Cerebellar nuclear complex (tissue), 1 donor: ENCODE results near the gene STK11.
A peak's percentile ranks its signal among the peaks of the same experiment; 100 is the strongest.

Experiments used
- DNase-seq, 2 experiments: peaks; one replicate each; lab custom pipeline; 2025; lab: John Stamatoyannopoulos, UW

Gene STK11

GRCh38 chr19:1261798-1262622, 56.4 kb downstream of the STK11 start:
- DNase-seq: peak in 1 of 2 experiments; percentile 19

GRCh38 chr19:1262623-1263123, 57.1 kb downstream of the STK11 start:
- DNase-seq: no peak

GRCh38 chr19:1263188-1263587, 57.6 kb downstream of the STK11 start:
- no peak for DNase-seq

- no peak for DNase-seq
Measured at GRCh38 chr19:1264801-1265614, 59.4 kb downstream of the STK11 start.

GRCh38 chr19:1265615-1266128, 60.1 kb downstream of the STK11 start:
- no peak for DNase-seq

- DNase-seq: peak in 1 of 2 experiments; percentile 75
Measured at GRCh38 chr19:1266129-1266915, 60.7 kb downstream of the STK11 start.

DNA sequence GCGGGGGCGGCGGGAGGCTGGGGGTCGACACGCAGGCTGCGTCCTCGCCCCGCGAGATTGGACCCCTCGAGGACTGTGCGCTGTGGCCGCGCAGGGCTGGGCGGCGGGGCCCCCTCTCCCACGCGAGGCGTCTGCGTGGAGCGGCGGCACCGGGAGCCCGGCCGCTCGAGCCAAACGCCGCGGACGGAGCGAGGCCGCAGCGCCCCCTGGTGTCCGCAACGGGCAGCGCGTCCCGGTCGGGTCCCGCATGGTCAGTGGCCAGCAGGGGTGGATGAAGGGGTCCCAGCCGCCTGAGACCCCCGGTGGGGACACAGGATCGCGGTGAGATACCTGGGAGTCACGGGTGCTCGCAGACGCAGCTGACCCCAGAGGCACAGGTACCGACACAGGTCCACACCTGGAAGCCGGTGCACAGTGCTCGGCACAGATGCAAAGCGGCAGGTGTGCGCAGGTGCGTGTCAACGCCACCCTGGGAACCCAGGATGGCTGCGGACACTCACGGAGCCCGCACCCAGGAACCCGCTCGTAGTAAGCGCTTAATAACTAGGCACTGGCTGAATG, 61.4 kb downstream of the STK11 start:
- no peak for DNase-seq

DNA sequence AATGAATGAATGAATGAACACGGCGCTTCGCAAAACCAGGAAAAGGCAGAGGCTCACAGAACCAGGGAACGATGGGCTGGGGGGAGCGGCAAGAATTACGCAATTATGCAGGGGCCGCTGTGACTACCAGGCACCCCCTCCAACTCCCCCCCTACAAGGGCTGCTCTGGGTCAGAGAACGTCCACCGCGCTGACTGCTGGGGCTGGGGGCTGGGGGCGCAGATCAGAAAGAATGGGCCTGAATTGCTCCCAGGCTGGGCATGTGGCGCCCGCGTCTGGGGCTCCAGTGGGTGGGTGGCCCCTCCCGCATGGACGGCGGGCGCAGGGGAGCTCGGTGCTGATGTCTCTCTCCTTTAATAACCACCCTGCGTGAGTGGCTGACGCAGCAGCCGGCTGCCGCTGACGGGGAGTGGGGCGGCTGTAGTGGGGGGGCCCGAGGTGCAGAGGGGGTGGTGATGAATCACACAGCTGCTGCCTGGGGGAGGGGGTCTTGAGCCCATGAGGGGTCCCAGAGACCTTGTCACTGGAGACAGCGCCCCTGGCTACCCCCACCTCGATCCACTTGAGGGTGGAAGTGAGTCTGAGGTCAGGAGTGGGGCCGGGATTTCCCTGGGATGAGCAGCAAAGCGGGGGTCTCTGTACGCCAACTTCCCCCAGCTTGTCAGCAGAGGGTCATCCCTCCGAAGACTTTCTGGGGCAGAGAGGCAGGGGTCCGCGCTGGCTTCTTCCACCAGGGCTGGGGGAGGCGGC, 62.1 kb downstream of the STK11 start:
- no peak for DNase-seq

DNA sequence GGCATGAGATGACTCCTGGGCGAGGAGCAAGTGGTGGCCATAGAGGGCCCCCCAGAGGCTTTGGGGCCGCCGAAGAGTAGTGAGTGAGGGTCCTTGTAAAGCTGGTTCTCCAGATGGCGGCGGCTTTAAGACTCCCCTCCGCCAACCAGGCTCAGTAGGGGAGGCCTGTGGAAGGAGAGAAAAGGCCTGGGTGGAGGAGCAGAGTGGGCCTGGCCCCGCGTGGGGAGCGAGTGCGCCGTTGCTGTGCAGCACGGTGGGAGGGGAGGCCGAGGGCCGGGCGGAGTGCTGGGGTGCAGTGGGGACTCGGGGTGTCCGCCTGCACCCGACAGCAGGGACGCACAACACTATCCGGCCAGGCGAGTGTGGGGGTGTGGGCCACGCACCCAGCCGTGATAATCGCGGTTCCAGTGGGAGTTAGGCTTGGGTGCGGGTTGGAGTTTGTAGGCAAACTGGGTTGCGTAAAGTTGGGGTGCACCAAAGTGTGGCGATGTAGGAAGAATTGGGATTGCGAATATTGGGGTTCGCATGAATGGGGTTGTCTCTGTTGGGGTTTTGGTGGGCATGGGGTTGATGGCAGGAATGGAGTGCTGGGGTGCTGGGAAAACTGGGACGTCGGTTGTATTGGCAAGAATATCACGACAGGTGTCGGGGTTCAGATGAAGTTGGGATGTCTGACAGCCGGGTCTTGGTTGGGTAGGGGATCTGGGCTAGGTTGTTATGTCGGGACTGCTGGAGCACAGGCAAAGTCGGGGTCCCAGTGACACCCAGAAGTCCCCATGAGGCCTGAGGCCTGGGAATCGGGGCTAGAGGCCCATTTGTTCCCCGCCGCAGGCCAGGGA, 62.9 kb downstream of the STK11 start:
- no peak for DNase-seq

DNA sequence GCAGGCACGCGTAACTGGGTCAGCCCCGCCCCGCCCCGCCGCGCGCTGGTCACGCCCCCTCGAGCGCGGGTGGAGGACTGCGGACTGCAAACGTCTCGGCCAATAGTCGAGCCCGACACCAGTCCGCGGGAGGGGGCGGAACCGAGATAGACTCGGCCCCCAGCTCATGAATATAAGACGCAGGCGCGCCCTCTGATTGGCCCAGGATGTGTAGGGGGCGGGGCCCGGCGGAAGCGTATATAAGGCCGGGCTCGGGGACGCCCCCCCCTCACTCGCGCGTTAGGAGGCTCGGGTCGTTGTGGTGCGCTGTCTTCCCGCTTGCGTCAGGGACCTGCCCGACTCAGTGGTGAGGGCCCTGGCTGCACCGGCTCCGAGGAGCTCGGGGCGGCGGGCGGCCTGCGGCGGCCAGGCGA, 63.5 kb downstream of the STK11 start, which contains the start of gene CIRBP:
CIRBP (plus strand) TSS at position 268 of the 413 bp plus-strand sequence. CDS start 1,602 bp downstream, outside the sequence.
- DNase-seq: peak; percentile 96 to 97

- DNase-seq: peak in 1 of 2 experiments; percentile 52
Measured at GRCh38 chr19:1269478-1270212, 64.1 kb downstream of the STK11 start.

DNA sequence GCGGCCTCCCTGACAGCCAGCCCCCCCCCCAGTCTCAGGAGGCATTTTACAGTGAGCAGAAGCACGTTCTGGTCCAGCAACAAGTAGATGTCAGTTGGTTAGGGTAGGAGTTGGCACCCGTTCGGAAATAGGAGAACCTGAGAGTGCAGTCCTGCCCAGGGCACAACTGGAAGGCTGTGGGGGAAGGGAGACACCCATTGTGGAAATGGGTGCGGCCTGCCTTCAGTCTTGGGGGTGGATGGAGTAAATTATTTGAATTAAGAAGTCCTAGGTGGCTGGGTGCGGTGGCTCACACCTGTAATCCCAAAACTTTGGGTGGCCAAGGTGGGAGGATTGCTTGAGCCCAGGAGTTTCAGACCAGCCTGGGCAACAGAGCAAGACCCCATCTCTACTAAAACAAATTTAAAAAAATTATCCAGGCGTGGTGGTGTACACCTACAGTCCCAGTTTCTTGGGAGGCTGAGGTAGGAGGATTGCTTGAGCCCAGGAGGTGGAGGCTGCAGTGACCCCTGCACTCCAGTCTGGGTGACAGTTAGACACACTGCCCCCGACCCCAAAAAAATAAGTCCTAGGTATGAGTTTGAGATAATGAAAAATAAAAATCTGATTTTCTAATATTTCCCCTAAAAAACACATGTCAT, 64.8 kb downstream of the STK11 start:
- DNase-seq: no peak

GRCh38 chr19:1270854-1271527, 65.4 kb downstream of the STK11 start:
- DNase-seq: no peak

- DNase-seq: no peak
Measured at GRCh38 chr19:1271528-1272422, 66.2 kb downstream of the STK11 start.

- no peak for DNase-seq
Measured at GRCh38 chr19:1272423-1273262, 67.1 kb downstream of the STK11 start.
